Inferior parietal cortex (tissue), 1 donor: ENCODE data around the gene SMTN.
"Not testable (repeated sequence)": the region's sequence is repeated elsewhere in the genome, so short reads cannot be mapped to it uniquely, and the experiment has no call there.

Source experiments
- DNase-seq: peaks from one replicate; pipeline ENCODE4 v3.0.0-alpha.2; 2016; ENCODE audit errors: extremely low spot score

The SMTN gene

DNA sequence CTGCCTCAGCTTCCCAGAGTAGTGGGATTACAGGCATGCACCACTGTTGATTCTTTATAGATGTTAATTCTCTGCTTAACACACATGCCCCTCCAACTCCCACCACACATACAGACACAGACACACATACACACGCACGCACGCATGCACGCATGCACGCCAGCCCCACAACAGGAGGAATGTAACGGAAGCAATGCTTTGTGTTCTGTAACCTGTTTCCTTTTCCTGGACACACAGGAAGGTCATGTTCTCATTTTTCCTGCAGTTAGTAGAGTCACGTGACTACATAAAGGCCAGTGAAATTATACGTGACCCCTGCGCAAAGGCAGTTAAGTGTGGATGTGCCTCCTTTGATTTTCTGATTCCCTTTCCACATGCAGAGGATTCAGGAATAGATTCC, 8.0 kb upstream of the SMTN start:
- DNase-seq: not testable (repeated sequence)

DNA sequence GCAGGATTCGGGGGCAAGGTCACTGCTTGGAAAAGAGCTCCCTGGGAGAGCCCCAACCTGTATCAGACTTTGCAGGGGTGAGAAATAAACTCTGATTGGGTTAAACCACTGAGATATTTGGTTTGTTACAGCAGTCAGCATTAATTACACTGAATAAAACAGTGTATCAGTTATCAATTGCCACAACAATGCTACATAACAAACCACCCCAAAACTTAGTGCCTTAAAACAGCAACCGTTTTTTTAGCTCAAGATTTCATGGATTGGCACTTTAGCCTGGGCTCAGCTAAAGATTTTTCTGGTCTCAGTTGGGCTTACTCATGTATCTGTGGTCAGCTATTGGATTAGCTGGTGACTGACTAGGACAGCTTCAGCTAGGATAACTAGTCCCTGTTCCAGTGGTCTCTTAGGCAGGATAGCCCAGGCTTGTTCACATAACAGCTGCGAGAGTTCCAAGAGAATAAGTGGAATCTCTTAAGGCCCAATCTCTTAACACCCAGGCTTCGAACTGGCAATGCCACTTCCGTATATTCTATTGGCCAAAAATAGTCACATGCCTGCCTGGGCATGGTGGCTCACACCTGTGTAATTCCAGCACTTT, 7.5 kb upstream of the SMTN start:
- not testable (repeated sequence) for DNase-seq

DNA sequence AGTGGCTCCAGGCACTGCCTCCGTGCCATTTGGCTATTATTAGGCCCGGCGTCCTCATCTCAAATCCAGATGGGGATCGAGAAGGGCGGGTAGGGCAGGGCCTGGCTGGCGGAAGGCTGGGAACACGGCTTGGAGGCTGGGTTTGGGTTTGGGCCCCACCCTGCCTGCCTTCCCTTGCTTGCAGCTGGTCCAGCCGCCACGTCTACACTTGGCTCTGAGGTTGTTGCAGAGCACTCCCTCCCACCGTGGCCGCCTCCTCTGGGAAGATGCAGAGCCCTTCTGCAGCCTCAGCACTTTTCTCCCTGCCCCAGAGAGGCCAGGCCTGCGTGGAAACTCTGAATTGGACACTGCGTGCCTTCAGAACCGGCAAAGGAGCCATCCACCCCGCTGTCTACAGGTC, 5.2 kb upstream of the SMTN start:
- no peak for DNase-seq

DNA sequence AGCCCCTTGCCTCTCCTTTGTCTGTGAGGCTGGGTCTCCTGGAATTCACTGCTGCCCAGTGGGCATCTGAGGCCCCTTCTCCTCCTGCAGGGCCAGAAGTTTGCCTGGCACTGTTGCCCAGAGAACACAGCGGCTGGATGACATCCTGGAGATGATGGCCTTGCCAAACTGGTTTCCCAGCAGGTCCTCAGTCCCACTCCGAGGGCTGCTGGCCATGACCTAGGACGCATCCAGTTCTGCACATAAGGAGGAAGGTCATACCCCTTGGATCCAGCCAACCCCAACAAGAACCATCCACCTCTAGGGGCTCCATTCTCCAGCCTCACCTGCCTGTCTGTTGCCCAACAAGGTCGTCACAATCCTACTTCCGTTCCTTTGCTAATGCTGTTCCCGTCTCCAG, 3.4 kb upstream of the SMTN start:
- no peak for DNase-seq

DNA sequence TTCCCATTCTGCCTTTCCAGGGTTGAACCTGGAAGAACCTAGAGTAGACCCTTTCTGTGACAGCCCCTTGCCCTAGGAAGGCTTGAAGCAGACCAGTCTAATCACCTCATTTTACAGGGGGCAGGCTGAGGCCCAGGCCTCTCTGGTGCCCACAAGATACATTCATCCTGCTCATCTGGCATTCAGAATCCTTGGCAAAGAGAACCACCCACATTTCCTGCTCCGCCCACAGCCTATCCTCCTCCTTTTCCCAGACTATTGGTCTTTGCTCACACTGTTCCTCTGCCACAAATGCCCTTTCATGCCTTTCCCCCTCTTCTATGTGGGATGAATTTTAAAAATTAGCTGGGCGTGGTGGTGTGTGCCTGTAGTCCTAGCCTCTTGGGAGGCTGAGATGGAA, 2.7 kb upstream of the SMTN start:
- DNase-seq: not testable (repeated sequence)

DNA sequence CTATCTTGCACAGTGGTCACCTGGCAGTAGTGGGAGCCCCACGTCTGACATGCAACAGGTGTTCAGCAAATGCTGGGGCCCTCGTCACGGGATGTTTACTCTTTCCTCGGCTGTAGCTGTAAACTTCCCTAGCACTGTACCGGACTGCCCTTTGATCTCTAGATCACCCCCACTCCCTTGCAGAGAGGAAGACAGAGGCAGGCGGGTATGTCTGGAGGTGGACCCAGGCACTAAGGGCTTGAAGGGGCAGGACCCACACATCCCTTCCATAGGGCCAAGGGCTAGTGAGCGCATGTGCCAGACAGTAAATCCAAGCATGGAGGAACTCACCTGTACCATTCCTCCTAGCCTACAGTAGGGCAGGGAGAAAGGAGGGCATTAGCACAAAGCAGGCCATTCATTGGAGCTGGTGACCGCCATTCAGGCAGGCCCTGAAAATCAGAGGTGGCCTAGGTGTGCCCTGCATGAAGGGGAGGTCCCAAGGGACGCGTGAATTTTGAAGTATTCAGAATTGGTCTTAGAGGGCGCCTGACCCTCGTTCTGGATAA, 1.9 kb upstream of the SMTN start:
- no peak for DNase-seq

DNA sequence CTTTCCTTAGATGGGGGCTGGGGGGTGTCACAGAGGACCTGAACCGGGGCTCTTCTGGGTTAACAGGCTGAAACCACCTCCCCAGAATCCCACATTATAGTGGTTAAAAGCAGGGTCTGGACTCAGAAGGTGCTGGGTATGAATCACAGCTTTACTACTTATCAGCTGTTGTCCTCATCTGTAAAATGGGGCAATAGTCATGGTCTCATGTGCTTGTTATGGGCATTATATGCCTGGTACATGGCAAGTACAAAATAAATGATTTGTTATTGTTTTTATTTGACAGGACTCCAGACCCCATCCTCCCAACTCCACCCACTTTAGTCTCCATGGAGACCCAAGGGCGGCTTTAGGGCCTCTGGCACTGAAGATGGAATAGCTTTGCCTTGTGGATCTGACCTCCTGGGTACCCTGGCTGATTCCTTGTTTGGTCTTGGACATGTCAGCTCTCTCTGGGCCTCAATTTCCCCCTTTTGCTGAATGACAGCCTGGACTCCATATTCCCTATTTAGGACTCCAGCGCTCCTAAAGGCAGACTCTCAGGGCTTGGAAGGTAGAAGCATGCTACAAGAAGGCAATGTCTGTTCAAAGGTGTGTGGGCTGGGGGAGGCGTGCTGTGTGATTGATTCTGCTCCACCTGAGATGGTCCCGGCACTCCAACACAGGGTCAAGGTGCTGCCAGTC, 812 bp upstream of the SMTN start:
- no peak for DNase-seq

DNA sequence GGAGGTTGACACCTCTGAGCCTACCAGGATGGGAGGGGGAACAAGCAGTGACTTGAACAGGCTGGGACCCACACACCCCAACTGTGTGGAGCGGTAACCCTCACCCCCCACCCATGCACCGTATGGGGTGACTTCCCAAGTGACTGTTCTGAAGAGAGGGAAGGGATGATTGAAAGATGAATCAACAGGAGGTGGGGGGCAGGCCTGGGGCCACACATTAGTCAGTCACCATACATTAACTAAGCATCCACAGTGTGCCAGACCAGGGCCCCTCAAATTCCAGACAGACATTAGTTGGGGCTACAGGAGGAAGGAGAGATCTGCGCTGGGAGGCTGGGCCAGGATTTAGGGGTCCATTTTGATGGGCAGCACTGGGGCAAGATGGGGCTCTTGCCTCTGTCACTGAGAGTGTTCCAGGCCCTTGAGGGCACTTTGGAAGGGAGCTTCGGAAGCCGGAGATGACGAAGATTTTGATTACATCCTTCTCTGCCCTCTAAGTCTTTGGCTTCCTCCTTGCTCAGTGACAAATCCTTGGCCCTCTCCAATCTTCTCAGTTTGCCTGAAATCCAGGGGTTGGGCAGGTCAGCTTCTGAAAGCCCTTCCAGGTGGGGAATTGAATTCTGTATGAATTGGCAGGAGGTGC, 966 bp downstream of the SMTN start:
- DNase-seq: no peak

DNA sequence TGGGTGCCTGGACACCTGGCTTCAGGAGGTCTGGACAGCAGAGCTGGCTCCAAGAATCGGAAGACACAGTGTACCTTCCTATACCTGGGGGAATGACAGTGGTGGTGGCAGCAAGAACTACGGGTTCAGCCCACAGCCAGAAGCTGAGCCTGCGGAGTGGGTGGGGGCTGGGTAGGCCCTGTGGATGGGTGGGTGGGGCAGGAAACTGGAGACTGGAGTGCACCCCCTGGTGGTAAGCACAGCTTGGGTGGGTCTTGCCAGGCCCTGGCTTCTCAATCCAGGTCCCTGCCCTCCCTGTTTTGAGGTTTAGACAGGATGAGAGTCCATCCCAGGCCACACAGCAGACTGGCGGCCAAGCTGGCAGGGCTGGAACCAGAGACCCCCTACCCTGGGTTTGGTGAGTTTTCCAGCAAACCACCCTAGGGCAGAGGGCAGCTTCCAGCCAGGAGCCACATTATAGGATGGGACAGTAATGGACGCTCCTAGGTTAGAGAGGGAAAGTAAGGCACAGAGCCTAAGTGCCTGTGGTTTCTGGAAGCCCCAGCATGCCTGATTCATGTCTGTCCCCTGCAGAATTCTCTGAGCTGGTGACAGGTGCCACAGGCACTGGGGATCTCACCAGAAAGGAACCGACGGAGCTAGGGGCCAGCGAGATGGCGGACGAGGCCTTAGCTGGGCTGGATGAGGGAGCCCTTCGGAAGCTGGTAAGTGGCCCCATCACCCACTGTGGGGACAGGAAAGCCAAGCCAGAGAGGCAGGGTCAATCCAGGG, 1.7 kb downstream of the SMTN start:
- no peak for DNase-seq

DNA sequence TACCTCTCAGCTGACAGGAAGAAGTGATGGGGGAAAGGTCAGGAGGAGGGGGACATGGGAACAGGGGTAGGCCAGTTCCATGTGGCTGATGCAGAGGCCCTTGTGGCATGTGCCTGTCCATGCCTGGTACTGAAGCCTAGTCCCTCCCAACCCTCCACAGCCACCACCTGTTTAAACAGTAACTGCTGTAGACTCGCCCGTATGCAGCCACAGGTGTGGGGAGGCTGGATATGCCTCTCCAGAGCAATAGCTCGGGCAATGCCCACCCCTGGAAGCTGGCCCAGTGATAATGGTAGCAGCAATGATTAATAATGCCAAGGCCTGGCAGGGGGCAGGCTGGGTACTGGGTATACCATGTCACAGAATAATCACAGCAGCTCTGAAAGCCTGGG, 2.3 kb downstream of the SMTN start:
- DNase-seq: no peak

DNA sequence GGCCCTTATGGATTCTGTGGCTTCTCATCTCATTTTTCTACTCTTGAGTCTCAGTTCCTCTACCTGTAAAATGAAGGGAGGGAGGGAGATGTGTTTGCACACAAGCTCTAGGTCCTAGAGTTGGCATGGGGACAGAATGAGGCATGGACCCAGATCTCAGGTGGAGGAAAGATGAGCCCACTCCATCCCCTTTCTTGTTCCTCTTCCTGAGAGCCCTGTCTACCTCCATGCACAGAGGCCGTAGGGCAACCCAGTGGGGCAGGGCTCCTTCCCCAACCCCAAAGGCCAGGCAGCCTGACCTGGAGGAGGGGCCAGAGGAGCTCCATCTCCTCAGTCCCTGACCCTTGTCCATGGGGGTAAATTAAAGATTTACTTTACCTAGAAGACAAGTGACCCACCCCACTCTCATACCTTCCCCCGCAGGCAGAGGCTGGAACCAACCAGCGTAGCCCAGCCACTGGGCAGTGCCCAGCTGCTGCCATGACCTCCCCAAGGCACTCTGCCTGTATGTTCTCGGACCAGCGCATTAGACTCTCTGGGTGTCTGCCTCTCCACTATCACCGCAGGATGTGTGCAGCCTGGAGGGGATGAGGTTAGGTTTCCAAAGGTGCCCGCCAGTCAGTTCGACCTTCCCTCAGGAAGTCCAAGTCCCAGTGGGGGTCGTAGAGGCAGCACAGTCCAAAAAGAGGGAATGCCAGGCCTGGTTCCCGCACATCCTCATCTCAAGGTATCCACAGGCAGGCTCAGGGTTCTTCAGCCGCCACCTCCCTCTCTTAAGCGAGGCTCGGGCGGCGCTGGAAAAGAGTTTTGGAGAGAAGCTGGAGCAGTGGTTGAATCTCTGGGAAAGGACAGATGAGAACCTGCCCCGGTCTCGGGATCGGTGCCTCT, 3.0 kb downstream of the SMTN start:
- no peak for DNase-seq

DNA sequence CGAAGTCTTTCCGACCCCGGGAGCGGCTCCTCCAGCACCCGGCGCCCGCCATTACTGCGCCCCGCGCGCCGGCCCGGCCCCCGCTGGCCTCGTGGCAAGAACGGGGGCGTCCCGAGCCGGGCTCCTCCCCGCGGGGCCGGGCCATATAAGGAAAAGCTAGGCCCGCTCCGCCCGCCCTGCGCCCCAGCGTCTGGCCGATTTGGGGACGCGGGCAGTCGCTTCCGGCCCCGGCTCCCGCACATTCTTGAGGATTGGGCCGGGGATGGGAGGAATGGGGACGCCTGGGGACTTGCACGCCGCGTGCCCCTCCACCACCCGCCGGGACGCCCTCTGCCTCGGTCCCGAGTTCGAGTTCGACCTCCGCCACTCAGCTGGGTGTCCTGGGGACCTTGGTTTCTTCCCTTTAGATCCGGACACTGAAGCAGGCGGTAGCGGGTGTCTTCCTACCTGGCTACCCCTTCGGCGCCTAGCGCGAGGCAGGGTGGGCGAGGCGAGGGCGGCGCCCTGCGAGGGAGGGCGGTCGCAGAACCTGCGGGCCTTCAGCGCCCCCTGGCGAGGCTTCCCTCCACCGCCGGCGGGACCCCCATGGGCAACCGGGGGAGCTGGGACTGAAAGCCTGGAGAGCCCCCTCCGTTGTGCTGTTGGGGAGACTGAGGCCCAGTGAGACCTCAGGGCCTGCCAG, 3.8 kb downstream of the SMTN start:
- peak; percentile 74 for DNase-seq

DNA sequence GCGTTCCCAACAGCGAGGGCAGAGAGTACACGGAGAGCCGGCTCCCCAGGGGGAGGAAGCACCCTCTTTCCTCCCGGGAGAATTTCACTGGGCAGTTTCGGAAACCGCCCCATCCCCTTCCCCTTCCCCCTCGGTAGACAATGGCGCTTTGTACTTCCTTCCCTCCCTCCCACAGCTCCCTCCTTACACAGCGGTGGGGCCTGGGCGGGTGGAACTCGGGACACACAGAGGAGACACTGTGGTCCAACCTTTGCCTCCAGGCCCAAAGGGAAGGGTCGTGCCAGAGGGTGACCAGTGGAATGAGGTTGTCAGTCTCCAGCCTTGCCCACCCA, 4.3 kb downstream of the SMTN start:
- DNase-seq: peak; percentile 66

DNA sequence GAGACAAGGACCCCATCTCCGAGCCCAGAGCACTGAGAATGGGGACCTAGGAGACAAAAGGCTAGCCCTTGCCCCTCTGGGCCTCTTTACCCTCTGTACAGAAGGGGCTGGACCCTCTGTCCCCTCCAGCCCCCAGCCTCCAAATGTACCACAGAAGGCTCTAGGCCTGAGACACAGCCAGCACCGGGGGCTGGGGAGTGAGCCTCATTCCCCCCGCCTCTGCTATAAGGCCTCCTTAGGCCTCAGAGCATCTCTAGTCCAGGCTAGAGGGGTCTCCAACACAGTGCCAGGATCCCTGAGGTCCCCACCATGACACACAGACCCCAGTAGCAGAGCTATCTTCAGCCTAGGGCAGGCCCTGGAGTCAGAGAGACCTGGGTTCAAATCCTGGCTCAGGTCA, 4.8 kb downstream of the SMTN start:
- no peak for DNase-seq

DNA sequence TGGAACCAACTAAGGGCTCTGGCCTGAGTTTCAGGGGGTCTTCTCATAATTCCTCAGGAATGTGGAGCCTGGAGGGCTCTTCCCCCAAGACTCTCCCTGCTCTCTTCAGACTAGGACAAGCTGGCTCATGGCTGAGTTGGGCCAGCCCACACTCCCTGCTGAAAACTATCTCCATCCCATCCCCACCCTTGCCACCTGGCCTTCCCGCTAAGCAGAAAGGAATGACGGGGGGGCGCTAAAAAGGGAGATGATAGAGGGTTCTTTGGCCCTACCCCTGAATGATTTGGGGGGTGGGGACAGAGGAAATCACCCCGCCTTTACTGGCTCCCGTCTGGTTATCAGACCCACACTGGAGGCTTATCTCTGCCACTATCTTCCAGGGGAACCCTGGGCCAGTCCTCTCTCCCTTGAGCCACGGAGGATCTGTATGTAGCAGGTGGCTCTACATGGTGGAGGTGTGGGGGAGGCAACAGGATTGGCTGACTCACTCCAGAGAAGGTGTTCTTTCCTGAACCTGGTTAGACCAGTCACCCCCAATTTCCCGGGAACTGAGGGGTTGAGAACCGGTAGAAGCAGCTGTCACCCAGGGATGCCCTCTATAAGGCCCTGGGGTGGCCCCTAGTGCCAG, 5.7 kb downstream of the SMTN start:
- DNase-seq: no peak

DNA sequence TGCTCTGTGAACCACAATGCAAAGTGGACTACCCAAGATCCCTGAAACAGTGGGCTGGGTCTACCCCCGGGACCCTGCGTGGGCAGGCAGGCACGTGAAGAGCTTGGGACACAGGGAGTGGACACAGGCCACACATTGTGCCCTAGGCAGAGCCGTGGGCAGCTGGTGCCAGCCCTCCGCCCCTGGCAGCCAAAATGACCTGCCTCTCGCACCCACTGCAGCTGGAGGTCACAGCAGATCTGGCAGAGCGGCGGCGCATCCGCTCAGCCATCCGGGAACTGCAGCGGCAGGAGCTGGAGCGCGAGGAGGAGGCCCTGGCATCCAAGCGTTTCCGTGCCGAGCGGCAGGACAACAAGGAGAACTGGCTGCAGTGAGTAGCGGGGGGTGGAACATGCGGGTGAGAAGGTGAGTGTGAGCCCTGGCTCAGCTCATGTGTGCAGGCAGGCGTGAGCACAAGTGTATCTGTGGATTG, 6.7 kb downstream of the SMTN start:
- DNase-seq: no peak

DNA sequence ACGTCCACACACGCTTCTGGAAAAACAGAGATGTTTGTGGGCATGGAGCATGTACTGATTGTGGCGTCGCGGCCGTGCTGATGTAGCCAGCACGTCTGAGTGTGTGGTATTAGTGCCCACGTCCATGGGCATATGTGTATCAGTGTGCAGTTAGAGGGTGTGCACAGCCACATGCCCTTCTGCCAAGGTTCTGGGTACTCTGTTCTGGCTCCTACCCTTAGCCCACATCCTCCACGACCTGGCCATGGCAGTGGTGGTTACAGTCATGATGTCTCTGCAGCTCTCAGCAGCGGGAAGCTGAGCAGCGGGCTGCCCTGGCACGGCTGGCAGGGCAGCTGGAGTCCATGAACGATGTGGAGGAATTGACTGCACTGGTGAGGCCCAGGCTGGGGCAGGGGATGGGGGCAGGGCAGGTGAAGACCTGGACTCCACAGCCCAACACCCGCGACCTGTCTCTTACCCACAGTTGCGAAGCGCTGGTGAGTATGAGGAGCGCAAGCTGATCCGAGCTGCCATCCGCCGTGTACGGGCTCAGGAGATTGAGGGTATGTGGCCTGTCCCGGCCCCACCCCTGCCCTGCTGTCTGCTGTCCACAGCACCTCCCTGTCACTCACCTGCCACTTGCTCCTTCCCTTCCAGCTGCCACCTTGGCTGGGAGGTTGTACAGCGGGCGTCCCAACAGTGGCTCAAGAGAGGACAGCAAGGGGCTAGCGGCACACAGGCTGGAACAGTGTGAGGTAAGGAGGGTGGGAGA, 7.3 kb downstream of the SMTN start:
- DNase-seq: no peak

DNA sequence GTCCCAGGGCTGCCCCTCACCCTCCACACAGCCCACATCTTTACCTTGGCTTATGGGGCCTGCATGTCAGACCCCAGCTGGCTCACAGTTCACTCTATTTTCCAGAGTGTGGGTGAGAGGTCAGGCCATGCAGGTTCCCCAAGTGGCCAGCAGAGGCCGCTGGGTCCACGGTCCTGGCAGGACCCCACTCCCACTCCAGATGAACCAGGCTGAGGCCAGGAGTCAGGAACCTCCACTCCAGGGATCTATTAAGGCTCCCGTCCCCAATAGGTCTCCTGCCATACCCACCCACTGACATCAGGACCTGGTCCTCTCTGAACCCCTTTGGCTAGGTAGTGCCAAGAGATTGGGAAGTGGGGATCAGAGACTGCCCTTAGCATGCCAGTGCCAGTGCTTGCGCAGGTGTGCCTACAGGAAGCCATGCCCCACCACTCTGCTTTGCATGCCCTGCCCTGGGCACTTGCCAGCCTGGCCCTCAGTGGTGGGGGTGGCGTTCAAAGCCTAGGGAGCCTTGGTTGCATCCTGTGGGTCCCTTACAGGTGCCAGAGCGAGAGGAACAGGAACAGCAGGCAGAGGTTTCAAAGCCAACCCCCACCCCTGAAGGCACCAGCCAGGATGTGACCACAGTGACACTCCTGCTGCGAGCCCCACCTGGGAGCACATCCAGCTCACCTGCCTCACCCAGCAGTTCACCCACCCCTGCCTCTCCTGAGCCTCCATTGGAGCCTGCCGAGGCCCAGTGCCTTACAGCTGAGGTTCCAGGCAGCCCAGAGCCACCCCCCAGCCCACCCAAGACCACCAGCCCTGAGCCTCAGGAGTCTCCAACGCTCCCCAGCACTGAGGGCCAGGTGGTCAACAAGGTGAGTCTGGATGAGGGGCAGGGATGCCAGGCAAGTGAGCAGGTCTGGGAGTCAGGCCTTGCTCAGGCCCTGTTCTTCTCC, 8.3 kb downstream of the SMTN start:
- peak; percentile 47 for DNase-seq
